IMR-90 (cell line): ENCODE measurements around the gene METTL24. TPM values are rescaled to one million over a fixed set of nuclear protein-coding genes. Genes with fewer than 3 reads are reported as not detected.

Experiments
- ATAC-seq: fragments of 200-7000 bp; cut with Tn5 transposase; 2 replicates; pipeline ENCODE4 v1.9.1; 2020; ENCODE audit warnings: low read depth, mild to moderate bottlenecking, moderate library complexity
- BruUV-seq: library from RNA; stranded (reverse); fragments of 400-500 nt; replicated peaks from 2 replicates; lab custom pipeline; 2021; lab: Mats Ljungman, UMichigan
- CTCF ChIA-PET: fragments of 300-600 bp; formaldehyde crosslinking; extraction: SDS; loops from one replicate; lab custom pipeline; 2021; ENCODE audit warnings: antibody characterized with exemption; lab: Yijun Ruan, JAX
- POLR2A ChIA-PET: fragments of 300-600 bp; sonication (Branson Sonifier 250); formaldehyde crosslinking; loops from one replicate; lab custom pipeline; 2022; ENCODE audit warnings: antibody characterized with exemption; ENCODE audit not compliant: unreplicated experiment; lab: Charles Lee
- DNase-seq: peaks from one replicate; pipeline ENCODE4 v3.0.0; 2013
- H2AFZ ChIP-seq: replicated peaks from 2 replicates; pipeline ENCODE3; 2013; ENCODE audit warnings: low read length, mild to moderate bottlenecking; ENCODE audit not compliant: poor library complexity
- H2AK5ac ChIP-seq: 2 replicates; pipeline ENCODE4 v1.6.1; 2013; ENCODE audit warnings: low read depth, low read length, inconsistent platforms
- H2AK9ac ChIP-seq: replicated peaks from 2 replicates; pipeline ENCODE3; 2013; ENCODE audit warnings: mild to moderate bottlenecking, low read depth, low read length, moderate library complexity; ENCODE audit not compliant: poor library complexity
- H2BK120ac ChIP-seq: 2 replicates; pipeline ENCODE4 v1.6.1; 2013; ENCODE audit warnings: low read depth, low read length, inconsistent platforms
- H2BK15ac ChIP-seq: 3 replicates; pipeline ENCODE4 v1.6.1; 2013; ENCODE audit warnings: low read depth, low read length, inconsistent platforms
- H2BK20ac ChIP-seq: 2 replicates; pipeline ENCODE4 v1.6.1; 2013; ENCODE audit warnings: low read depth, mild to moderate bottlenecking, inconsistent platforms, low read length, moderate library complexity
- H2BK5ac ChIP-seq: 2 replicates; pipeline ENCODE4 v1.6.1; 2013; ENCODE audit warnings: mild to moderate bottlenecking, low read depth, low read length, inconsistent platforms; ENCODE audit not compliant: poor library complexity, severe bottlenecking
- H3K14ac ChIP-seq: replicated peaks from 2 replicates; pipeline ENCODE4 v1.6.1; 2013; ENCODE audit warnings: low read depth, low read length, inconsistent platforms
- H3K18ac ChIP-seq: 2 replicates; pipeline ENCODE4 v1.6.1; 2013; ENCODE audit warnings: low read depth, low read length, control low read depth
- H3K23ac ChIP-seq: 2 replicates; pipeline ENCODE4 v1.6.1; 2013; ENCODE audit warnings: low read depth, low read length, inconsistent platforms
- H3K27ac ChIP-seq: 2 replicates; pipeline ENCODE4 v1.5.1; 2013; ENCODE audit warnings: mild to moderate bottlenecking, control low read depth, low read length; ENCODE audit not compliant: insufficient read depth
- H3K27me3 ChIP-seq: 2 replicates; pipeline ENCODE4 v1.6.1; 2013; ENCODE audit warnings: low read length; ENCODE audit not compliant: control insufficient read depth, insufficient read depth
- H3K36me3 ChIP-seq: 2 replicates; pipeline ENCODE4 v1.6.1; 2013; ENCODE audit warnings: low read length, mixed read lengths; ENCODE audit not compliant: control insufficient read depth, insufficient read depth
- H3K4ac ChIP-seq: 2 replicates; pipeline ENCODE4 v1.6.1; 2013; ENCODE audit warnings: low read depth, low read length, inconsistent platforms
- H3K4me1 ChIP-seq: 2 replicates; pipeline ENCODE4 v1.6.1; 2013; ENCODE audit warnings: low read length, mixed read lengths; ENCODE audit not compliant: control insufficient read depth, insufficient read depth
- H3K4me2 ChIP-seq: 2 replicates; pipeline ENCODE4 v1.6.1; 2013; ENCODE audit warnings: low read depth, mild to moderate bottlenecking, control low read depth, low read length, moderate library complexity
- H3K4me3 ChIP-seq: 2 replicates; pipeline ENCODE4 v1.5.1; 2013; ENCODE audit warnings: low read depth, mild to moderate bottlenecking, control low read depth, low read length, moderate library complexity; ENCODE audit not compliant: insufficient read depth
- H3K56ac ChIP-seq: 2 replicates; pipeline ENCODE4 v1.6.1; 2013; ENCODE audit warnings: low read length, inconsistent platforms; ENCODE audit not compliant: insufficient read depth; ENCODE audit errors: extremely low read depth
- H3K79me1 ChIP-seq, 2 experiments: 2 replicates each; pipeline ENCODE4 v1.6.1; 2013; ENCODE audit warnings: low read length in 2 of 2, inconsistent platforms in 1 of 2, low read depth in 1 of 2
- H3K9ac ChIP-seq: 2 replicates; pipeline ENCODE4 v1.6.1; 2013; ENCODE audit warnings: low read depth, low read length, control low read depth
- H3K9me1 ChIP-seq: 2 replicates; pipeline ENCODE4 v1.6.1; 2013; ENCODE audit warnings: low read length, inconsistent platforms; ENCODE audit not compliant: insufficient read depth
- H3K9me3 ChIP-seq: 2 replicates; pipeline ENCODE4 v1.6.1; 2013; ENCODE audit warnings: low read length; ENCODE audit not compliant: control insufficient read depth, insufficient read depth
- H4K20me1 ChIP-seq: 2 replicates; pipeline ENCODE4 v1.6.1; 2013; ENCODE audit warnings: low read length, inconsistent platforms; ENCODE audit not compliant: insufficient read depth
- H4K5ac ChIP-seq: 2 replicates; pipeline ENCODE4 v1.6.1; 2013; ENCODE audit warnings: mild to moderate bottlenecking, low read depth, low read length, control low read depth
- H4K8ac ChIP-seq, 2 experiments: 2 replicates each; pipeline ENCODE4 v1.6.1; 2013; ENCODE audit warnings: low read depth in 2 of 2, low read length in 2 of 2, control low read depth in 1 of 2, inconsistent platforms in 1 of 2
- H4K91ac ChIP-seq: 2 replicates; pipeline ENCODE4 v1.6.1; 2013; ENCODE audit warnings: low read depth, low read length, inconsistent platforms; ENCODE audit not compliant: insufficient read depth
- CEBPB ChIP-seq: IDR thresholded peaks from 2 replicates; pipeline ENCODE4 v1.6.1; 2012; ENCODE audit warnings: low read depth, low read length, improper control_type of control experiment
- CHD1 ChIP-seq: IDR thresholded peaks from 2 replicates; pipeline ENCODE4 v1.6.1; 2012; ENCODE audit warnings: low read depth, low read length, improper control_type of control experiment
- CTCF ChIP-seq: conservative IDR thresholded peaks from 2 replicates; pipeline ENCODE4 v1.5.1; 2012; ENCODE audit warnings: mild to moderate bottlenecking, low read depth, low read length, improper control_type of control experiment
- ELK1 ChIP-seq: fragments of 150-350 bp; IDR thresholded peaks from 2 replicates; pipeline ENCODE4 v1.6.1; 2016; ENCODE audit warnings: low read depth, mild to moderate bottlenecking, low read length, moderate library complexity, borderline replicate concordance
- FOS ChIP-seq: fragments of 150-350 bp; IDR thresholded peaks from 2 replicates; pipeline ENCODE4 v1.6.1; 2016; ENCODE audit warnings: low read depth, low read length
- MAFK ChIP-seq: IDR thresholded peaks from 2 replicates; pipeline ENCODE4 v1.6.1; 2012; ENCODE audit warnings: low read depth, low read length, improper control_type of control experiment
- MAZ ChIP-seq: IDR thresholded peaks from 2 replicates; pipeline ENCODE4 v1.6.1; 2012; ENCODE audit warnings: low read depth, mild to moderate bottlenecking, low read length, improper control_type of control experiment, moderate library complexity, borderline replicate concordance
- MXI1 ChIP-seq: IDR thresholded peaks from 2 replicates; pipeline ENCODE4 v1.6.1; 2012; ENCODE audit warnings: low read depth, mild to moderate bottlenecking, low read length, moderate library complexity, borderline replicate concordance
- NFE2L2 ChIP-seq: fragments of 150-350 bp; IDR thresholded peaks from 2 replicates; pipeline ENCODE4 v1.6.1; 2016; ENCODE audit warnings: low read depth, mild to moderate bottlenecking, low read length
- POLR2A ChIP-seq: IDR thresholded peaks from 2 replicates; pipeline ENCODE4 v1.6.1; 2012; ENCODE audit warnings: mild to moderate bottlenecking, low read depth, low read length
- RAD21 ChIP-seq: IDR thresholded peaks from 2 replicates; pipeline ENCODE4 v1.6.1; 2012; ENCODE audit warnings: low read length, improper control_type of control experiment
- RCOR1 ChIP-seq: IDR thresholded peaks from 2 replicates; pipeline ENCODE4 v1.6.1; 2012; ENCODE audit warnings: mild to moderate bottlenecking, low read length, improper control_type of control experiment; ENCODE audit not compliant: insufficient replicate concordance
- RFX5 ChIP-seq: IDR thresholded peaks from 2 replicates; pipeline ENCODE4 v1.8.0; 2012; ENCODE audit warnings: low read depth, mild to moderate bottlenecking, low read length, moderate library complexity
- SMC3 ChIP-seq: fragments of 150-350 bp; IDR thresholded peaks from 2 replicates; pipeline ENCODE4 v1.6.1; 2016; ENCODE audit warnings: low read depth, mild to moderate bottlenecking, antibody characterized with exemption, low read length, moderate library complexity
- USF2 ChIP-seq: fragments of 150-350 bp; IDR thresholded peaks from 2 replicates; pipeline ENCODE4 v1.6.1; 2017; ENCODE audit warnings: mild to moderate bottlenecking, antibody characterized with exemption, low read length, low read depth
- WGBS, 2 experiments: methylation state at CpG; one replicate each; pipeline versions ENCODE4 v1.1.5 to v1.1.7; 2013; ENCODE audit warnings: missing lambda C conversion rate in 2 of 2; ENCODE audit not compliant: insufficient read length in 1 of 2; ENCODE audit errors: extremely low coverage in 2 of 2; 5-methylcytosine and 5-hydroxymethylcytosine counted together
- dilution Hi-C: fragments of 300-500 bp; cut with HindIII; formaldehyde crosslinking; loops from one replicate; pipeline ENCODE4 v1.14.3; 2018; ENCODE audit warnings: low sequenced_read_pairs; ENCODE audit not compliant: unreplicated experiment
- in situ Hi-C: fragments of 300-500 bp; cut with MboI; formaldehyde crosslinking; loops from 3 replicates; pipeline ENCODE4 v1.14.3; 2019; ENCODE audit warnings: low sequenced_read_pairs, inconsistent platforms, mixed read lengths
- intact Hi-C: fragments of 100-400 bp; cut with micrococcal nuclease; formaldehyde crosslinking; loops from 2 replicates; pipeline ENCODE4 v1.10.0; 2022
- polyA plus RNA-seq, 3 experiments: library from polyadenylated mRNA; depleted of rRNA; stranded (reverse); fragments of >200 nt; gene quantifications; 2 replicates each; pipeline ENCODE4 v1.2.3, GENCODE V29; 2012; ENCODE audit warnings: low replicate concordance in 1 of 3
- total RNA-seq: library from RNA; depleted of rRNA; stranded (reverse); fragments of >200 nt; gene quantifications from 2 replicates; pipeline ENCODE4 v1.2.3, GENCODE V29; 2012

Gene METTL24
- total and polyA plus RNA-seq, 2 of the 4 experiments (the other 2 are of a cell fraction): not detected

DNA sequence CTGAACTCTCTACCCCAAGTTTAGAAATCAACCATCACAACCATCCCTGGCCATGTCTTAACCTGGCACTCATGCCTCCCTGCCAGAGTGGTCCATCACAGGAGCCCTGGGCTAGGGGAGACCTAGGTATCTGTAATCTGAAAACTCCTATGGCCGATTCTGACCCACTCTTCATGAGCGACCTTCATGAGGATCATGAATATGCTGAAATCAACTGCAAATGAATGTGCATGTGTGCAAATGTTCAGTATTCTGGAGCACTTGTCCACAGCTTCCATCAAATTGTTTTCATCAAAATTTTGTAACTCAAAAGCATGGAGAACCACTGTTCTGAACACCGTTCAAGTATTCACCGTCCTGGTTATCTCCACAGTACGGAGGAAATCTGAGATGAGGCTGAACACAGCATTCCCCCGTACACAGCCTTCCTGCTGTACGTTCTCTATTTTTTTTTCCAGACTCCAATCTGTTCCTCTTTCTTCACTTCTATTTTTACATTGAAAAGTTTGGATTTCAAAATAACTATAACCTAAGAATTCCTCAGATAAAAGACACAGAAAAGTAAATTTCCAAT lies 17.7 kb downstream of the METTL24 start:
- Histone ChIP-seq H3K9me3 (no peaks in the 10 kb centered on the region), H3K14ac (no peak overlapping the region), H4K8ac (no peak overlapping the region), H3K9me1 (no peaks in the 10 kb centered on the region), H3K4me2 (no peak overlapping the region), H3K4me3 (no peak overlapping the region), H3K4ac (no peak overlapping the region), H2AK9ac (no peak overlapping the region), H3K79me1 (no peaks in the 10 kb centered on the region), H2BK20ac (no peak overlapping the region; the same call in 1 of the 2 replicates), H2BK120ac (no peak overlapping the region), H3K4me1 (no peaks in the 10 kb centered on the region), H3K23ac (no peak overlapping the region), H4K5ac (no peak overlapping the region), H2BK5ac (no peak overlapping the region), H2AK5ac (no peak overlapping the region), H3K36me3 (no peaks in the 10 kb centered on the region), H2AFZ (no peak overlapping the region), H4K20me1 (no peaks in the 10 kb centered on the region), H3K27ac (no peak overlapping the region), H3K9ac (no peak overlapping the region), H3K18ac (no peak overlapping the region), H3K27me3 (peaks cover 6% of the 10 kb centered on the region; the same call in 1 of the 2 replicates), H2BK15ac (no peak overlapping the region), H3K56ac (no peak overlapping the region), H4K91ac (no peak overlapping the region)
- ChIA-PET POLR2A (no interaction called here), CTCF (no interaction called here)
- intact Hi-C loops (loop anchor here (5.0 kb wide), 1 partner anchor 158 kb away; the partner anchor contains the start of gene CDC40), dilution Hi-C loops (no loop called here), in situ Hi-C loops (no loop called here)
- 68% methylated on average over 2 of the region's 7 CpGs; no CpG with 5 or more reads in 1 of the 2 experiments for WGBS, 2 experiments
- TF ChIP-seq SMC3: no peak
- TF ChIP-seq NFE2L2: no peak
- no peak for TF ChIP-seq MAZ
- no peak for TF ChIP-seq RCOR1
- no peak for TF ChIP-seq FOS
- TF ChIP-seq RFX5: no peak
- no peak for TF ChIP-seq CHD1
- TF ChIP-seq RAD21: no peak
- no peak for TF ChIP-seq POLR2A
- no peak for TF ChIP-seq ELK1
- TF ChIP-seq USF2: no peak
- no peak for TF ChIP-seq CEBPB
- TF ChIP-seq CTCF: no peak
- TF ChIP-seq MAFK: no peak
- TF ChIP-seq MXI1: no peak
- BruUV-seq: no TSS peak
- no peak for ATAC-seq
- no peak for DNase-seq
